ENCODE results near the gene ST3GAL3.

The ST3GAL3 gene

DNA sequence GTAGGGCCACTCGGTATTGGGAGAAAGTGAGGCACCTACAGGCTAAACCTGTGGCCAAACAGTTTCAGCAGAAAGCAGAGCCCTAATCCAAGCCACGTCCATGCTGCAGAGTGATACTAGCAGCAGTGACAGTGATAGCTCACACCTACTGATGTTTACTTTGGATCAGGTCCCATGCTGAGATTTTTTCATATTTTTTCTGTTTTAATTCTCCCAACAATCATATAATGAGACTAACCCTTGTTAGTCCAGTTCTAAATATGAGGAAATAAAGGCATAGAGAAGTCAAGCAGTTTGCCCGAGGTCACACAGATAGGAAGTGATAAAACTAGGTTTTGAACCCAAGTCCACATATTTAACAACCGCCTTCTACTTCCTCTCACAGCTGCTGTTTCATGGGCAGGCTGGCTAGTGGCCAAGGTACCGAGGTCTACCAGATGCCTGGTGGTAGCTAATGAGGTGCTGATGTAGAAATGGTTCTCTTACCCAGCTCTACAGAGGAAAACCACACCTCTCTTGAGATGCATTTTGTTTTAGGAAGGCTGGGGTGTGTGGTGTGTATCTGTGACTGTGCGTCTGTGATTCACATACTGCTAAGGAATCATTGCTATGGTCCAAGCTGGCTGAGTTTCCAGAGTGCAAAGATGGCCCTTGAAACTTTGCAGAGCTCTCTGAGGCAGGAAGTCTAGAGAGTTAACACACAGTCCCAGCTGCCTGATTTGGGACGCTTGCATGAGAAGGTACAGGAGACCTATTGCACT, 146.0 kb downstream of the ST3GAL3 start:
- peak; percentile 11 for DNase-seq
- in situ Hi-C loops (cut with HindIII; ENCODE audit: low pct_ligation_motif_present, low pct_unique_long_range_greater_than_20kb, low sequenced_read_pairs) = no loop called here

DNA sequence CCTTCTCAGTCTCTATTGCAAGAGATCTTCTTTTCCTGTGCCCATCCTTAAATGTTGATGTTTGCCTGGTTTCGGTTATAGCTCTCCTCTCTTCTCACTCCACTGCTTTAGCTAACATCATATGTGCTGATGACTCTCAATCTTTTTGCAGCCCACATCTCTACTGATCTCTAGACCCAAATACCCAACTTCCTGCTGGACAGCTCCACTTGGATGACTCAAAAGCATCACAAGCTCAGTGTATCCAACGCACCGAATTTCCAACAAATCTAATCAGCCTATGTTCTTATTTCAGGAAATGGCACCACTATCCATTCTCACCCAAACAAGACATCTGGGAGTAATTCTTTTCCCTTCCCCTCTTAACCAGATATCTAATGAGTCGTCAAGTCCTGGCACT, 147.1 kb downstream of the ST3GAL3 start:
- no peak for DNase-seq
- in situ Hi-C loops (cut with HindIII; ENCODE audit: low pct_ligation_motif_present, low pct_unique_long_range_greater_than_20kb, low sequenced_read_pairs) = no loop called here

DNA sequence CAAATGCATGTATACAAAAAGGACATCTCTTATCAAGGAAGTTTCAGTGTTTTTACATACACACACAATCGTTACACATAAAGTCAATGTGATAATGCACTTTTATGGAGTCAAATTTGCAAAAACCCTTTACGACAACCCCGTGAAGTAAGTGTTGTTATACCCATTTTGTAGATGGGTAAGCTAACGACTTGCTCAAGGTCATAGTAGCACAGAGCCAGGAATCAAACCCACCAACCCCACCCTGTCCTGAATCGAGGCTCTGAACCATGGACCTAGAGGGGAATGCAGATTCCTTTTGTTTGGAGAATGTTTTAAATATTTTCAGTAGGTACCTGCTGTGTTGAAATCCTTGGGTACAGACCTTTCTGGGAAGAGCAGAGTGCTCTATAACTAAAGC, 148.9 kb downstream of the ST3GAL3 start:
- in situ Hi-C loops (cut with HindIII; ENCODE audit: low pct_ligation_motif_present, low pct_unique_long_range_greater_than_20kb, low sequenced_read_pairs) = no loop called here
- DNase-seq = no peak

- no peak for DNase-seq
- in situ Hi-C loops (cut with HindIII; ENCODE audit: low pct_ligation_motif_present, low pct_unique_long_range_greater_than_20kb, low sequenced_read_pairs) = no loop called here
These were observed 149.8 kb downstream of the ST3GAL3 start for GRCh38 chr1:43857163-43857562.

GRCh38 chr1:43858324-43858723, 151.0 kb downstream of the ST3GAL3 start:
- in situ Hi-C loops (cut with HindIII; ENCODE audit: low pct_ligation_motif_present, low pct_unique_long_range_greater_than_20kb, low sequenced_read_pairs) = no loop called here
- DNase-seq = no peak

GRCh38 chr1:43861337-43861736, 154.0 kb downstream of the ST3GAL3 start:
- no peak for DNase-seq
- in situ Hi-C loops (cut with HindIII; ENCODE audit: low pct_ligation_motif_present, low pct_unique_long_range_greater_than_20kb, low sequenced_read_pairs) = no loop called here

DNA sequence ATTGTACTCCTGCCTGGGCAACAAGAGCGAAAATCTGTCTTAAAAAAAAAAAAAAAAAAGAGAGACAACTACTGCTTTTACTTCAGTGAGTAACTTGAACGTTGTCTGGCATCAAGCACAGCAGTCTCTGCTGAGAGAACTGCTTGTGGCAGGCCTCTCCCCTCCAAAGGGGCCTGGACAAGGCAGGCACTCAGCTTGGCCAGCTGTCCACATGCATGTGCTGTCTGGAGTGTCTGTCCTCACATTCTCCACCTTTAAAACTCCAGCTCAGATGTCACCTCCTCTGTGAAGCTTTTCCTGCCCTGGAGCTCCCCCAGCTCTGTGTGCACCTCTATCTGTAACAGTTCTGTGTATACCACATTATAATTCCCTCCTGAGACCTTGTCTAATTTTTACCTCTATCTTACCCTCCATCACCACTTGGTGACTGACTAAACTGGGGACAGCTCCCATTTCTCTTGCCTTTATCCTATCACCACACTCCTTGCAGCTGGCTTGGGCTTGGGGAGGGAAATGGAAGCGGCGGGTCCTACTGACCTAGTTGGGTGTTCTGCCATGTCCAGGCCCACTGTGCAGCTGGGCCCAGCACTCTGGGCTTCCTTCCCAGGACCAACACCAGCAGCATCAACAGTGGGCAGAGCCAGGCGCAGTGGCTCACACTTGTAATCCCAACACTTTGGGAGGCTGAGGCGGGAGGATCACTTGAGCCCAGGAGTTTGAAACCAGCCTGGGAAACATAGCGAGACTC, 154.8 kb downstream of the ST3GAL3 start:
- in situ Hi-C loops (cut with HindIII; ENCODE audit: low pct_ligation_motif_present, low pct_unique_long_range_greater_than_20kb, low sequenced_read_pairs) = no loop called here
- DNase-seq = no peak

DNA sequence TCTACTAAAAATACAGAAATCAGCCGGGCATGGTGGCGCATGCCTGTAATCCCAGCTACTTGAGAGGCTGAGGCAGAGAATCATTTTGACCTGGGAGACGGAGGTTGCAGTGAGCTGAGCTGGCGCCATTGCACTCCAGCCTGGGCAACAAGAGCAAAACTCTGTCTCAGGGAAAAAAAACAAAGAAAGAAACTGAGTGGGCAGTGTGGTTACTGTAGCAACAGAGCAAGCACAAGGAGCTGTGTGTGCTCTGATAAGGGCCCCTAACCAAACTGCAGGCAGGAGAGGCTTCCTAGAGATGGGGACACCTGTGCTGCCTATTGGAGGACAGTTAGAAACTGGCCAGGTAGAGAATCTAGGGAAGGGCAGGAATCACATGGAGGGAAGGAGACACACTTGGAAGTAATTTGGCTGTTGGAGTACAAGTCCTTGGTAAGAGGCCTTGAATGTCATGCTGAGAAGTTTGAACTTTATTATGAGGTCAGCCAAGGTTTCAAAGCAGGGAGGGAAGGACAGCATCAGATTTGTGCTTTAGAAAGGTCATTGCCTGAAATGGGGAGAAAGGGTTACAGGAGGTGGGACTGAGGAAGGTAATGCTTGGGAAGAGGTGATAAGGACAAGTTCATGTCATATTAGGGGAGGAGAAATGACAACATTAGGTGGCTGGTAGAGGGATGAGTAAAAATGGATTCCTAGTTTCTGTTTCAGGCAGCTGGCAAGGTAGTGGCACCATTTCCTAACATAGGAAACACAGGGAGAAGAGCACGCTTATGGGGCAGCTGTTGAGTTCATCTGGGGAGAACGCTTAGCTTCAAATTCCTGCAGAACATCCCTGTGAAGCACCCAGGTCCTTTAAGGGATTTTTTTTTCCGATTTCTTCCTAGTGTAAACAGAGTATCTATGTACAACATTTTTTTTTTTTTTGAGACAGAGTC, 157.0 kb downstream of the ST3GAL3 start:
- in situ Hi-C loops (cut with HindIII; ENCODE audit: low pct_ligation_motif_present, low pct_unique_long_range_greater_than_20kb, low sequenced_read_pairs) = no loop called here

DNA sequence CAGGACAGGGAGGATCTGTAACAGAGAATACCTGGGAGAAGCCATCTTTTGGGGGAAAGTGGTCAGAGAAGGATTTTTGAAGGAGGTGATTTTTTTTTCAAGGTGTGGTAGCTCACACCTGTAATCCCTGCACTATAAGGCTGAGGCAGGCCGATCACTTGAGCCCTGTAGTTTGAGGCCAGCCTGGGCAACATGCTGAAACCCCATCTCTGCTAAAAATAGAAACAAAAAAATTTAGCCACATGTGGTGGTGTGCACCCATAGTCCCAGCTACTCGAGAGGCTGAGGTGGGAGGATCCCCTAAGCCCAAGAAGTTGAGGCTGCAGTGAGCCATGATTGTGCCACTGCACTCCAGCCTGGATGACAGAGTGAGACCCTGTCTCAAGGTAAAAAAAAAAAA, 158.9 kb downstream of the ST3GAL3 start:
- no peak for DNase-seq
- in situ Hi-C loops (cut with HindIII; ENCODE audit: low pct_ligation_motif_present, low pct_unique_long_range_greater_than_20kb, low sequenced_read_pairs) = no loop called here

More for the DNA sequence above, 157.0 kb downstream of the ST3GAL3 start:
- no peak for DNase-seq

- no peak for DNase-seq
- in situ Hi-C loops (cut with HindIII; ENCODE audit: low pct_ligation_motif_present, low pct_unique_long_range_greater_than_20kb, low sequenced_read_pairs) = no loop called here
These were observed 160.8 kb downstream of the ST3GAL3 start for GRCh38 chr1:43867976-43868740.

DNA sequence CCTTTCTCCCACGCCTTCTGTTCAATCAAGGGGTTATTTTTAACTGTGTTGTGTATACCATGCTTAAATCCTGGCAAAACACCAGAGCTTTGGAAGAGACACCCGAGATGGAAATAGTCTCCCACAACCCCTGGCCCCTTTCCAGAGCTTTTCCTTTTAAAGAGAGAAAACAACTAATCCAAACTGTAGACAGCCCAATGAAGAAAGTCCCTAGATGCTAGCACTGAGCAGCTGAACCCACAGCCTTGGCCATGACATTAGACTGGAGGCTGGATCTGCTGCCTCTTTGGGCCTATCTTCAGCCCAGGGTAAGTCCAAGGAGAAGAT, 161.4 kb downstream of the ST3GAL3 start:
- in situ Hi-C loops (cut with HindIII; ENCODE audit: low pct_ligation_motif_present, low pct_unique_long_range_greater_than_20kb, low sequenced_read_pairs) = no loop called here
- DNase-seq = no peak

GRCh38 chr1:43870306-43870705, 163.0 kb downstream of the ST3GAL3 start:
- DNase-seq = no peak
- in situ Hi-C loops (cut with HindIII; ENCODE audit: low pct_ligation_motif_present, low pct_unique_long_range_greater_than_20kb, low sequenced_read_pairs) = no loop called here

- no peak for DNase-seq
- in situ Hi-C loops (cut with HindIII; ENCODE audit: low pct_ligation_motif_present, low pct_unique_long_range_greater_than_20kb, low sequenced_read_pairs) = no loop called here
These were observed 164.0 kb downstream of the ST3GAL3 start for GRCh38 chr1:43871181-43871910.

DNA sequence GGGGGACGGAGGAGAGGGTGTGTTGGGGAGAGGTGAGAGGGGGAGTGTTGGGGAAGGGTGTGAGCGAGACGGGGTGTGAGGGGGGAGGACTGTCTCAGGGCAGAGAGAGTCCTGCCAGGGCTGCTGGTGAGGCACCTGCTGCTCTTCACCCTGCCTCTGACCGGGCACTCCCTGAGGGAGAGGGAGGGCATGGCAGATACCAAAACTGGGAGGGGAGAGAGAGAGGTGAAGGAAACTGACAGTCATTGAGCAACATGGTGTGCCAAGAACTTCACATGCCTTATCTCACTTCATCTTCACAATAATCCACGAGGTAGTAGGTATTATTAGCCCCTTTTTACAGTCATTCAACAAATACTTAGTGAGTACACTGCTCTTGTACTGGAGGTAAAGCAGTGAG, 164.9 kb downstream of the ST3GAL3 start:
- no peak for DNase-seq
- in situ Hi-C loops (cut with HindIII; ENCODE audit: low pct_ligation_motif_present, low pct_unique_long_range_greater_than_20kb, low sequenced_read_pairs) = no loop called here

DNA sequence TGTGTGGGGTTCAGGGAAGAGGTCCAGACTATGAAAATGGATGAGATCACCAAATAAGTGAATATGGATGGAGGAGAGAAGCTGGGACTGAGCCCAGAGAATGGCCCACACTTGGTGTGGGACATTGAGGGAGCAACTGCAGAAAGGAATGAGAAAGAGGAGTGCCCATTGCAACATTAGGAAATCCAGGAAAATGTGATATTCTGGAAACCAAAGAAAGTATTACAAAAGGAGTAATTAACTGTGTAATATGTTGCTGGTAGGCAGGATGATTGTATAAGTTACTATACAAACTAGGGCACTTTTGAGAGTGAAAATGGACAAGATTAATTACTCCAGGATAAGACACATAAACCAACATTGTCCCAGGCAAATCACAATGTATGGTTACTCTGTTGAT, 166.5 kb downstream of the ST3GAL3 start:
- in situ Hi-C loops (cut with HindIII; ENCODE audit: low pct_ligation_motif_present, low pct_unique_long_range_greater_than_20kb, low sequenced_read_pairs) = no loop called here
- no peak for DNase-seq

GRCh38 chr1:43874716-43875115, 167.4 kb downstream of the ST3GAL3 start:
- in situ Hi-C loops (cut with HindIII; ENCODE audit: low pct_ligation_motif_present, low pct_unique_long_range_greater_than_20kb, low sequenced_read_pairs) = no loop called here
- no peak for DNase-seq

DNA sequence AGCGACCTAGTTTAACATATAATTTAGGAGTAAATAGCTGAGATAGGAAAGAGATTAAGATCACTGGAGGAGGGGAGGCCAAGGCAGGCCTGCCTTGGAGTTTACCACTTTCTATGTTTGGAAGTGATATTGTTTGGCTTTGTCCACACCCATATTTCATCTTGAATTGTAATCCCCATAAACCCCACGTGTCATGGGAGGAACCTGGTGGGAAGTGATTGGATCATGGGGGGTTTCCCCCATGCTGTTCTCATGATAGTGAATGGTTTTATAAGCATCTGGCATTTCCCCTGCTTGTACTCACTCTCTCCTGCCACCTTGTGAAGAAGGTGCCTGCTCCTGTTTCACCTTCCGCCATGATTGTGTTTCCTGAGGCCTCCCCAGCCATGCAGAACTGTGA, 168.0 kb downstream of the ST3GAL3 start:
- in situ Hi-C loops (cut with HindIII; ENCODE audit: low pct_ligation_motif_present, low pct_unique_long_range_greater_than_20kb, low sequenced_read_pairs) = no loop called here
- DNase-seq = no peak

- no peak for DNase-seq
- in situ Hi-C loops (cut with HindIII; ENCODE audit: low pct_ligation_motif_present, low pct_unique_long_range_greater_than_20kb, low sequenced_read_pairs) = no loop called here
These were observed 169.8 kb downstream of the ST3GAL3 start for GRCh38 chr1:43877101-43877500.
